ENCODE results near the gene HAAO.

Gene HAAO

GRCh38 chr2:42813763-42814162, 21.4 kb upstream of the HAAO start:
- DNase-seq (ENCODE audit: low read depth), result no peak
- H3K4me3 ChIP-seq (ENCODE audit: low read depth, low read length), result no peak overlapping the region
- in situ Hi-C loops (cut with HindIII; ENCODE audit: low sequenced_read_pairs), result loop anchor here (10.0 kb wide), 1 partner anchor 71 kb away; no protein-coding TSS in a partner anchor
- no peak for TF ChIP-seq CTCF (IDR thresholded peaks at IDR 0.05; ENCODE audit: low read depth, low read length, missing control alignments)

- DNase-seq (ENCODE audit: low read depth), result no peak
- H3K4me3 ChIP-seq (ENCODE audit: low read depth, low read length), result no peak overlapping the region
- in situ Hi-C loops (cut with HindIII; ENCODE audit: low sequenced_read_pairs), result loop anchor here (10.0 kb wide), 1 partner anchor 72 kb away; no protein-coding TSS in a partner anchor
- peak; percentile 55 for TF ChIP-seq CTCF (IDR thresholded peaks at IDR 0.05; ENCODE audit: low read depth, low read length, missing control alignments)
Measured at GRCh38 chr2:42812899-42813479, 20.6 kb upstream of the HAAO start.

- in situ Hi-C loops (cut with HindIII; ENCODE audit: low sequenced_read_pairs), result loop anchor here (10.0 kb wide), 1 partner anchor 74 kb away; no protein-coding TSS in a partner anchor
- H3K4me3 ChIP-seq (ENCODE audit: low read depth, low read length), result peak overlapping the region; percentile 52
- TF ChIP-seq CTCF (IDR thresholded peaks at IDR 0.05; ENCODE audit: low read depth, low read length, missing control alignments), result no peak
- DNase-seq (ENCODE audit: low read depth), result no peak
Measured at GRCh38 chr2:42810971-42811811, 18.8 kb upstream of the HAAO start.

GRCh38 chr2:42810121-42810970, 18.0 kb upstream of the HAAO start:
- TF ChIP-seq CTCF (IDR thresholded peaks at IDR 0.05; ENCODE audit: low read depth, low read length, missing control alignments), result no peak
- peak; percentile 89 for DNase-seq (ENCODE audit: low read depth)
- peak overlapping the region; percentile 52 for H3K4me3 ChIP-seq (ENCODE audit: low read depth, low read length)
- in situ Hi-C loops (cut with HindIII; ENCODE audit: low sequenced_read_pairs), result loop anchor here (10.0 kb wide), 1 partner anchor 74 kb away; no protein-coding TSS in a partner anchor

GRCh38 chr2:42809819-42810120, 17.4 kb upstream of the HAAO start:
- peak; percentile 14 for TF ChIP-seq CTCF (IDR thresholded peaks at IDR 0.05; ENCODE audit: low read depth, low read length, missing control alignments)
- peak; percentile 50 for DNase-seq (ENCODE audit: low read depth)
- in situ Hi-C loops (cut with HindIII; ENCODE audit: low sequenced_read_pairs), result loop anchor here (10.0 kb wide), 1 partner anchor 75 kb away; no protein-coding TSS in a partner anchor
- H3K4me3 ChIP-seq (ENCODE audit: low read depth, low read length), result peak overlapping the region; percentile 52

GRCh38 chr2:42809131-42809818, 16.9 kb upstream of the HAAO start:
- DNase-seq (ENCODE audit: low read depth), result no peak
- in situ Hi-C loops (cut with HindIII; ENCODE audit: low sequenced_read_pairs), result no loop called here
- H3K4me3 ChIP-seq (ENCODE audit: low read depth, low read length), result peak overlapping the region; percentile 52
- TF ChIP-seq CTCF (IDR thresholded peaks at IDR 0.05; ENCODE audit: low read depth, low read length, missing control alignments), result no peak
